H1 (cell line): Measurements from ENCODE around the gene NUAK1. TPM values are rescaled to one million over a fixed set of nuclear protein-coding genes. Genes with fewer than 3 reads are reported as not detected.

ENCODE experiments used
- CTCF ChIA-PET: fragments of 300-600 bp; sonication (Branson Sonifier 250); formaldehyde crosslinking; loops from one replicate; lab custom pipeline; 2021; ENCODE audit not compliant: partially characterized antibody; lab: Charles Lee
- POLR2A ChIA-PET: fragments of 300-600 bp; sonication (Branson Sonifier 250); formaldehyde crosslinking; loops from one replicate; lab custom pipeline; 2021; ENCODE audit warnings: inconsistent platforms; ENCODE audit not compliant: partially characterized antibody; lab: Charles Lee
- DNase-seq, 2 experiments: peaks; one replicate each; pipeline versions ENCODE4 v3.0.0 to v3.0.0-alpha.2; 2010 to 2022; ENCODE audit warnings: low spot score in 2 of 2, low read depth in 1 of 2, mixed read lengths in 1 of 2
- FAIRE-seq: peaks from 2 replicates; lab custom pipeline; 2011; peaks lifted over from hg19 to GRCh38; lab: Jason Lieb, UNC
- H2AFZ ChIP-seq: 2 replicates; pipeline ENCODE4 v1.8.1; 2012; ENCODE audit warnings: low read length, inconsistent platforms
- H2AK5ac ChIP-seq: 2 replicates; pipeline ENCODE4 v1.6.1; 2013; ENCODE audit warnings: low read depth, low read length
- H2BK120ac ChIP-seq: replicated peaks from 2 replicates; pipeline ENCODE3; 2013; ENCODE audit warnings: low read depth, low read length, inconsistent platforms
- H2BK12ac ChIP-seq: 2 replicates; pipeline ENCODE4 v1.6.1; 2013; ENCODE audit warnings: low read depth, low read length
- H2BK15ac ChIP-seq: 2 replicates; pipeline ENCODE4 v1.6.1; 2013; ENCODE audit warnings: low read length
- H2BK20ac ChIP-seq: 2 replicates; pipeline ENCODE4 v1.6.1; 2013; ENCODE audit warnings: low read length
- H2BK5ac ChIP-seq: 2 replicates; pipeline ENCODE4 v1.6.1; 2013; ENCODE audit warnings: low read depth, low read length
- H3K14ac ChIP-seq: 2 replicates; pipeline ENCODE4 v1.6.1; 2013; ENCODE audit warnings: inconsistent platforms; ENCODE audit not compliant: insufficient read length
- H3K18ac ChIP-seq: 2 replicates; pipeline ENCODE4 v1.6.1; 2013; ENCODE audit warnings: low read length; ENCODE audit errors: extremely low read depth
- H3K23ac ChIP-seq: 2 replicates; pipeline ENCODE4 v1.6.1; 2013; ENCODE audit warnings: inconsistent platforms; ENCODE audit not compliant: insufficient read length
- H3K23me2 ChIP-seq: 2 replicates; pipeline ENCODE4 v1.6.1; 2013; ENCODE audit warnings: low read depth, low read length
- H3K27ac ChIP-seq: 2 replicates; pipeline ENCODE4 v1.6.1; 2011; ENCODE audit warnings: low read depth, low read length, inconsistent platforms
- H3K27me3 ChIP-seq, 4 experiments: replicated peaks in 1 of 4; 1 replicate in 1 of 4; 2 replicates in 3 of 4; pipeline versions ENCODE4 v1.6.1 to v1.8.1; 2011 to 2013; ENCODE audit warnings: low read length in 3 of 4, mild to moderate bottlenecking in 3 of 4, inconsistent platforms in 2 of 4, mixed read lengths in 2 of 4, moderate library complexity in 1 of 4; ENCODE audit not compliant: control insufficient read depth in 3 of 4, insufficient read depth in 3 of 4; ENCODE audit errors: extremely low read depth in 1 of 4
- H3K36me3 ChIP-seq, 4 experiments: 2 replicates each; pipeline versions ENCODE4 v1.6.1 to v1.8.1; 2011 to 2013; ENCODE audit warnings: mild to moderate bottlenecking in 4 of 4, low read length in 3 of 4, moderate library complexity in 2 of 4, control low read depth in 1 of 4, inconsistent platforms in 1 of 4; ENCODE audit not compliant: insufficient read depth in 4 of 4, control insufficient read depth in 2 of 4
- H3K4ac ChIP-seq: replicated peaks from 2 replicates; pipeline ENCODE3; 2013; ENCODE audit warnings: low read length, low read depth, mixed read lengths, inconsistent platforms; ENCODE audit not compliant: insufficient read length
- H3K4me1 ChIP-seq, 4 experiments: replicated peaks in 1 of 4; 1 replicate in 1 of 4; 2 replicates in 3 of 4; pipeline versions ENCODE4 v1.6.1 to v1.8.1; 2011 to 2013; ENCODE audit warnings: low read length in 3 of 4, inconsistent platforms in 2 of 4, mixed read lengths in 1 of 4; ENCODE audit not compliant: insufficient read depth in 4 of 4, control insufficient read depth in 3 of 4
- H3K4me2 ChIP-seq, 2 experiments: 2 replicates each; pipeline versions ENCODE4 v1.6.1 to v1.8.1; 2011 to 2013; ENCODE audit warnings: low read depth in 2 of 2, low read length in 2 of 2, control low read depth in 1 of 2, inconsistent platforms in 1 of 2, mild to moderate bottlenecking in 1 of 2; ENCODE audit not compliant: insufficient read depth in 1 of 2
- H3K4me3 ChIP-seq, 4 experiments: fragments of 200-600, 300-600 bp in 1 of 4; sonication (generic), shearing (Covaris generic), sonication (Bioruptor Twin) in 1 of 4; 2 replicates each; pipeline versions ENCODE4 v1.5.1 to v1.8.1; 2011 to 2016; ENCODE audit warnings: low read length in 4 of 4, low read depth in 3 of 4, control low read depth in 2 of 4, inconsistent platforms in 2 of 4, mild to moderate bottlenecking in 2 of 4, mixed read lengths in 1 of 4, moderate library complexity in 1 of 4; ENCODE audit not compliant: insufficient read depth in 2 of 4; ENCODE audit errors: extremely low read depth in 1 of 4
- H3K56ac ChIP-seq: replicated peaks from 2 replicates; pipeline ENCODE3; 2013; ENCODE audit warnings: low read depth, mild to moderate bottlenecking, mixed read lengths, low read length, inconsistent platforms; ENCODE audit not compliant: insufficient read length
- H3K79me1 ChIP-seq: 2 replicates; pipeline ENCODE4 v1.6.1; 2013; ENCODE audit warnings: low read depth, low read length, control low read depth
- H3K79me2 ChIP-seq, 2 experiments: 2 replicates each; pipeline versions ENCODE4 v1.6.1 to v1.8.1; 2012 to 2013; ENCODE audit warnings: low read length in 2 of 2, mild to moderate bottlenecking in 2 of 2, inconsistent platforms in 1 of 2; ENCODE audit not compliant: insufficient read depth in 2 of 2, control insufficient read depth in 1 of 2
- H3K9ac ChIP-seq, 4 experiments: replicated peaks in 1 of 4; 1 replicate in 1 of 4; 2 replicates in 3 of 4; pipeline versions ENCODE4 v1.6.1 to v1.8.1; 2011 to 2013; ENCODE audit warnings: low read depth in 3 of 4, low read length in 3 of 4, control low read depth in 2 of 4, mild to moderate bottlenecking in 2 of 4, moderate library complexity in 2 of 4, inconsistent platforms in 1 of 4; ENCODE audit errors: extremely low read depth in 1 of 4
- H3K9me3 ChIP-seq, 2 experiments: 2 replicates each; pipeline versions ENCODE4 v1.6.1 to v1.8.1; 2012 to 2013; ENCODE audit warnings: mild to moderate bottlenecking in 2 of 2, moderate library complexity in 2 of 2, control low read depth in 1 of 2, inconsistent platforms in 1 of 2, low read depth in 1 of 2, low read length in 1 of 2, mixed read lengths in 1 of 2; ENCODE audit not compliant: insufficient read depth in 2 of 2
- H4K20me1 ChIP-seq, 2 experiments: replicated peaks in 1 of 2; 2 replicates each; pipeline versions ENCODE3 to v1.8.1; 2011 to 2013; ENCODE audit warnings: inconsistent platforms in 2 of 2, low read length in 2 of 2, mild to moderate bottlenecking in 1 of 2; ENCODE audit not compliant: insufficient read depth in 2 of 2, control insufficient read depth in 1 of 2
- H4K5ac ChIP-seq: 2 replicates; pipeline ENCODE4 v1.6.1; 2013; ENCODE audit warnings: low read length, low read depth, mixed read lengths, inconsistent platforms; ENCODE audit not compliant: insufficient read length
- H4K8ac ChIP-seq: 2 replicates; pipeline ENCODE4 v1.8.0; 2013; ENCODE audit warnings: mild to moderate bottlenecking, moderate library complexity, low read length, inconsistent platforms; ENCODE audit not compliant: insufficient read depth; ENCODE audit errors: extremely low read depth
- H4K91ac ChIP-seq: replicated peaks from 2 replicates; pipeline ENCODE3; 2013; ENCODE audit warnings: low read length, mixed read lengths, inconsistent platforms; ENCODE audit not compliant: insufficient read length
- EP300 ChIP-seq, 2 experiments: IDR thresholded peaks; 1 replicate in 1 of 2; 2 replicates in 1 of 2; pipeline ENCODE4 v1.6.1; 2011 to 2012; ENCODE audit warnings: low read depth in 2 of 2, low read length in 2 of 2, mild to moderate bottlenecking in 2 of 2, borderline replicate concordance in 1 of 2, inconsistent platforms in 1 of 2, moderate library complexity in 1 of 2
- FOSL1 ChIP-seq: IDR thresholded peaks from 2 replicates; pipeline ENCODE4 v1.6.1; 2011; ENCODE audit warnings: mild to moderate bottlenecking, low read depth, low read length, moderate library complexity; ENCODE audit not compliant: insufficient read depth
- SIRT6 ChIP-seq: IDR thresholded peaks from one replicate; pipeline ENCODE4 v1.7.1; 2012; ENCODE audit warnings: low read length, inconsistent platforms
- whole genome bisulfite sequencing, 2 experiments: shearing (Covaris generic) in 1 of 2; methylation state at CpG; one replicate each; pipeline versions ENCODE4 v1.1.6 to v1.1.7; 2013 to 2015; ENCODE audit warnings: low lambda C conversion rate in 2 of 2, mixed read lengths in 2 of 2, inconsistent platforms in 1 of 2, low coverage in 1 of 2, missing lambda C conversion rate in 1 of 2; ENCODE audit not compliant: insufficient replicate concordance in 2 of 2, insufficient coverage in 1 of 2, insufficient read length in 1 of 2; ENCODE audit errors: extremely low coverage in 1 of 2, missing lambda C conversion rate in 1 of 2; 5-methylcytosine and 5-hydroxymethylcytosine counted together
- polyA plus RNA-seq, 7 experiments: library from polyadenylated mRNA; depleted of rRNA in 3 of 7; stranded (reverse) in 5 of 7; unstranded in 2 of 7; fragments of >200 nt in 5 of 7; fragments of 200-250 nt in 2 of 7; gene quantifications; 1 replicate in 5 of 7; 2 replicates in 1 of 7; 4 replicates in 1 of 7; pipeline versions ENCODE4 v1.2.1 to v1.2.3, GENCODE V29; 2011 to 2013; ENCODE audit warnings: missing spikeins in 2 of 7, mixed read lengths in 2 of 7
- total RNA-seq: library from RNA; stranded (reverse); fragmentation: NEBNext Ultra II Directional; extraction: Animal tissue kit (Norgen Biotek cat#: 25700); gene quantifications from 2 replicates; pipeline ENCODE4 v1.2.1, GENCODE V29; 2021
- TF ChIP-seq, protein P1 (sequence below): IDR thresholded peaks from 2 replicates; pipeline ENCODE4 v1.6.1; 2012; ENCODE audit warnings: low read length, inconsistent platforms

Gene NUAK1
- total and polyA plus RNA-seq, 2 of the 8 experiments (the other 6 are each of a cell fraction or from before 2014, with no cell fraction given) = 6.7 to 18.2 TPM

DNA sequence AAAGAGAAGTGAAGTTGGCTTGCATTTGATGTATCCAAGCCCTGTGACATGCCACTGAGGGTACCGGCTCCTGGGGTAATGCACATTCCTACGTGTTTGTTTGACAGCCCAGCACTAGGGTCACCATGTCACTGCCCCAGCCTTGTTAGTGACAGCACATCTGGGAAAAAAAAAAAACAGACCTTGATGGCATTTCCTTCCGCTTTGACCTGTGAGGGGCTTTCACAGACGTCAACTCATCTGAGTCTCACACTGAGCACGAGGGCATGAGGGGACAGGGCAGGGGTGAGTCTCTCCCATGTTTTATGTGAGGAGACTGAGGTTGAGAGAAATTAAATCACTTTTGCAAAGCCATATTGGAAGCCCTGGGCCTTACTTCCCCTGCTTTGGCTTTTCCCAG is 111.5 kb downstream of the NUAK1 start:
- Histone ChIP-seq H2AFZ (no peak overlapping the region), H2BK20ac (no peak overlapping the region), H2BK5ac (no peak overlapping the region), H2BK120ac (no peak overlapping the region), H3K4ac (no peak overlapping the region), H2BK12ac (no peak overlapping the region), H3K27me3 (no peaks in the 10 kb centered on the region), H3K23me2 (no peaks in the 10 kb centered on the region; the same call in none of the 2 replicates), H3K4me1 (peaks cover 0 to 6% (median 3%) of the 10 kb centered on the region in 4 experiments; a peak in 4 of 7 replicates), H3K9ac (no peak overlapping the region), H3K14ac (no peak overlapping the region), H4K8ac (no peak overlapping the region), H3K9me3 (no peaks in the 10 kb centered on the region), H3K18ac (no peak overlapping the region), H3K79me1 (no peaks in the 10 kb centered on the region), H2AK5ac (no peak overlapping the region), H4K5ac (no peak overlapping the region), H4K91ac (no peak overlapping the region), H3K36me3 (no peaks in the 10 kb centered on the region), H3K27ac (no peak overlapping the region), H3K56ac (no peak overlapping the region), H2BK15ac (no peak overlapping the region), H3K23ac (no peak overlapping the region), H3K4me2 (no peak overlapping the region), H3K79me2 (no peaks in the 10 kb centered on the region), H3K4me3 (no peak overlapping the region), H4K20me1 (no peaks in the 10 kb centered on the region)
- CTCF ChIA-PET = no interaction called here
- POLR2A ChIA-PET = no interaction called here
- FAIRE-seq = no peak
- 92% methylated on average over 5 of the region's 5 CpGs; no CpG with 5 or more reads in 1 of the 2 experiments for WGBS, 2 experiments
- no peak for DNase-seq
- TF ChIP-seq SIRT6 (no peak), EP300 (IDR thresholded peaks at IDR 0.05; ENCODE audit: borderline replicate concordance in 1 of 2, low read depth in 2 of 2, low read length in 2 of 2) (no peak), FOSL1 (no peak)
- TF ChIP-seq, protein P1, sequence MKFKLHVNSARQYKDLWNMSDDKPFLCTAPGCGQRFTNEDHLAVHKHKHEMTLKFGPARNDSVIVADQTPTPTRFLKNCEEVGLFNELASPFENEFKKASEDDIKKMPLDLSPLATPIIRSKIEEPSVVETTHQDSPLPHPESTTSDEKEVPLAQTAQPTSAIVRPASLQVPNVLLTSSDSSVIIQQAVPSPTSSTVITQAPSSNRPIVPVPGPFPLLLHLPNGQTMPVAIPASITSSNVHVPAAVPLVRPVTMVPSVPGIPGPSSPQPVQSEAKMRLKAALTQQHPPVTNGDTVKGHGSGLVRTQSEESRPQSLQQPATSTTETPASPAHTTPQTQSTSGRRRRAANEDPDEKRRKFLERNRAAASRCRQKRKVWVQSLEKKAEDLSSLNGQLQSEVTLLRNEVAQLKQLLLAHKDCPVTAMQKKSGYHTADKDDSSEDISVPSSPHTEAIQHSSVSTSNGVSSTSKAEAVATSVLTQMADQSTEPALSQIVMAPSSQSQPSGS = no peak
